WTC11 (cell line): Measurements from ENCODE around the gene HIPK2. TPM values are rescaled to one million over a fixed set of nuclear protein-coding genes. Genes with fewer than 3 reads are reported as not detected.

Source experiments
- ATAC-seq: fragments of 200-7000 bp; cut with Tn5 transposase; 2 replicates; pipeline ENCODE4 v1.10.0; 2021; ENCODE audit warnings: mild to moderate bottlenecking, moderate library complexity
- CTCF ChIA-PET: fragments of 300-600 bp; sonication (Branson Sonifier 250); formaldehyde crosslinking; loops from one replicate; lab custom pipeline; 2021; ENCODE audit warnings: antibody characterized with exemption; lab: Charles Lee
- POLR2A ChIA-PET: fragments of 350-600 bp; sonication (Branson Sonifier 250); formaldehyde crosslinking; loops from one replicate; lab custom pipeline; 2021; ENCODE audit warnings: antibody characterized with exemption; lab: Charles Lee
- DNase-seq: peaks from one replicate; pipeline ENCODE4 v3.0.0; 2021; ENCODE audit warnings: low spot score
- H3K27ac Mint-ChIP-seq: 2 replicates; pipeline ENCODE4 v1.8.0; 2021; ENCODE audit warnings: mixed read lengths
- H3K27me3 Mint-ChIP-seq: 2 replicates; pipeline ENCODE4 v1.8.0; 2021; ENCODE audit warnings: low read depth, mild to moderate bottlenecking, moderate library complexity, mixed read lengths
- H3K36me3 Mint-ChIP-seq: 2 replicates; pipeline ENCODE4 v1.8.0; 2021; ENCODE audit warnings: mixed read lengths
- H3K4me1 Mint-ChIP-seq: 2 replicates; pipeline ENCODE4 v1.8.0; 2022; ENCODE audit warnings: mixed read lengths
- H3K4me3 Mint-ChIP-seq: 2 replicates; pipeline ENCODE4 v1.8.0; 2021; ENCODE audit warnings: mild to moderate bottlenecking, moderate library complexity, mixed read lengths
- H3K9me3 Mint-ChIP-seq: 2 replicates; pipeline ENCODE4 v1.8.0; 2021; ENCODE audit warnings: mixed read lengths
- GTF2I ChIP-seq: fragments of 250-450 bp; sonication (Bioruptor Pico); conservative IDR thresholded peaks from 2 replicates; pipeline ENCODE4 v1.4.0; 2021; ENCODE audit warnings: mild to moderate bottlenecking
- HMGA2 ChIP-seq: fragments of 250-450 bp; sonication (Bioruptor Pico); IDR thresholded peaks from 2 replicates; pipeline ENCODE4 v1.4.0; 2021; ENCODE audit warnings: mild to moderate bottlenecking, moderate library complexity
- MXD4 ChIP-seq: fragments of 250-450 bp; sonication (Bioruptor Pico); IDR thresholded peaks from 2 replicates; pipeline ENCODE4 v1.8.0; 2021; ENCODE audit warnings: mild to moderate bottlenecking, moderate library complexity, borderline replicate concordance
- MYBL2 ChIP-seq: sonication (generic); formaldehyde crosslinking; IDR thresholded peaks from 2 replicates; pipeline ENCODE4 v1.8.1; 2023; ENCODE audit warnings: mild to moderate bottlenecking, moderate library complexity, missing genetic modification reagents
- NFE2L1 ChIP-seq: sonication (generic); formaldehyde crosslinking; IDR thresholded peaks from 2 replicates; pipeline ENCODE4 v1.8.1; 2023; ENCODE audit warnings: missing genetic modification reagents
- PRRX2 ChIP-seq: fragments of 250-450 bp; sonication (Bioruptor Pico); IDR thresholded peaks from 2 replicates; pipeline ENCODE4 v1.8.0; 2021; ENCODE audit warnings: mild to moderate bottlenecking
- SMAD3 ChIP-seq: sonication (generic); formaldehyde crosslinking; IDR thresholded peaks from 2 replicates; pipeline ENCODE4 v1.8.0; 2022; ENCODE audit warnings: missing genetic modification reagents, mild to moderate bottlenecking, borderline replicate concordance
- TEAD1 ChIP-seq: sonication (generic); formaldehyde crosslinking; IDR thresholded peaks from 2 replicates; pipeline ENCODE4 v1.8.0; 2022; ENCODE audit warnings: mild to moderate bottlenecking, missing genetic modification reagents
- ZBTB21 ChIP-seq: sonication (generic); formaldehyde crosslinking; IDR thresholded peaks from 2 replicates; pipeline ENCODE4 v1.8.1; 2023; ENCODE audit warnings: mild to moderate bottlenecking, missing genetic modification reagents, borderline replicate concordance
- ZNF416 ChIP-seq: fragments of 250-450 bp; sonication (Bioruptor Pico); IDR thresholded peaks from 2 replicates; pipeline ENCODE4 v1.9.0; 2021; ENCODE audit warnings: mild to moderate bottlenecking, inconsistent platforms
- total RNA-seq: library from RNA; stranded (reverse); gene quantifications from 3 replicates; pipeline ENCODE4 v1.2.3, GENCODE V29; 2021
- TF ChIP-seq, protein P1 (sequence below): fragments of 250-450 bp; sonication (Bioruptor Pico); IDR thresholded peaks from 2 replicates; pipeline ENCODE4 v1.9.0; 2021; ENCODE audit warnings: mild to moderate bottlenecking
- TF ChIP-seq, protein P2 (sequence below): sonication (generic); formaldehyde crosslinking; IDR thresholded peaks from 2 replicates; pipeline ENCODE4 v1.8.1; 2023; ENCODE audit warnings: mild to moderate bottlenecking, missing genetic modification reagents, borderline replicate concordance
- TF ChIP-seq, protein P3 (sequence below): sonication (generic); formaldehyde crosslinking; IDR thresholded peaks from 2 replicates; pipeline ENCODE4 v1.8.0; 2022; ENCODE audit warnings: missing genetic modification reagents
- TF ChIP-seq, protein P4 (sequence below): sonication (generic); formaldehyde crosslinking; IDR thresholded peaks from 2 replicates; pipeline ENCODE4 v1.8.1; 2022; ENCODE audit warnings: low read depth, mild to moderate bottlenecking, moderate library complexity, missing genetic modification reagents, borderline replicate concordance
- TF ChIP-seq, protein P5 (sequence below): sonication (generic); formaldehyde crosslinking; IDR thresholded peaks from 2 replicates; pipeline ENCODE4 v1.8.1; 2023; ENCODE audit warnings: mild to moderate bottlenecking, missing genetic modification reagents, moderate library complexity
- TF ChIP-seq, protein P6 (sequence below): fragments of 250-450 bp; sonication (Bioruptor Pico); conservative IDR thresholded peaks from 2 replicates; pipeline ENCODE4 v1.9.0; 2021; ENCODE audit warnings: mild to moderate bottlenecking

Gene HIPK2
- total RNA-seq, 1 experiment from 2014 or later = 25.3 TPM

DNA sequence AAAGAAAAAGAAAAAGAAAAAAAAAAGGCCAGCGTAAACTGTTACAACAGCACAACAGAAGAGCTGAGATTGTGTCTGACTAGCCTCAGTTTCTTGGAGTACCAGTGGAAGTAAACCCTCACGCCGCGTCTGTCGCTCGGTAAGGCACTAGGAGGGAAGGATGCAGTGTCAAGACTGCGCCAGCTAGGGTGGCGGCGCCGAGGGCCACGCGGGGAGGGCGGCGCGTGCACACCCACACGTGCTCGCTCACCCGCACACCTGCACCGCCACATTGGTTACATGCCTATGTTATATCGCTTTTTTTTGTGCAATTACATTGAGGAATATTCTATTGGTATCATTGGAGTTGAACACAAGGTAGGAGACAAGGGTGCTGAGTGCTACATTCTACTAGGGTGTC is 206.1 kb downstream of the HIPK2 start (continued):
- TF ChIP-seq, protein P1, sequence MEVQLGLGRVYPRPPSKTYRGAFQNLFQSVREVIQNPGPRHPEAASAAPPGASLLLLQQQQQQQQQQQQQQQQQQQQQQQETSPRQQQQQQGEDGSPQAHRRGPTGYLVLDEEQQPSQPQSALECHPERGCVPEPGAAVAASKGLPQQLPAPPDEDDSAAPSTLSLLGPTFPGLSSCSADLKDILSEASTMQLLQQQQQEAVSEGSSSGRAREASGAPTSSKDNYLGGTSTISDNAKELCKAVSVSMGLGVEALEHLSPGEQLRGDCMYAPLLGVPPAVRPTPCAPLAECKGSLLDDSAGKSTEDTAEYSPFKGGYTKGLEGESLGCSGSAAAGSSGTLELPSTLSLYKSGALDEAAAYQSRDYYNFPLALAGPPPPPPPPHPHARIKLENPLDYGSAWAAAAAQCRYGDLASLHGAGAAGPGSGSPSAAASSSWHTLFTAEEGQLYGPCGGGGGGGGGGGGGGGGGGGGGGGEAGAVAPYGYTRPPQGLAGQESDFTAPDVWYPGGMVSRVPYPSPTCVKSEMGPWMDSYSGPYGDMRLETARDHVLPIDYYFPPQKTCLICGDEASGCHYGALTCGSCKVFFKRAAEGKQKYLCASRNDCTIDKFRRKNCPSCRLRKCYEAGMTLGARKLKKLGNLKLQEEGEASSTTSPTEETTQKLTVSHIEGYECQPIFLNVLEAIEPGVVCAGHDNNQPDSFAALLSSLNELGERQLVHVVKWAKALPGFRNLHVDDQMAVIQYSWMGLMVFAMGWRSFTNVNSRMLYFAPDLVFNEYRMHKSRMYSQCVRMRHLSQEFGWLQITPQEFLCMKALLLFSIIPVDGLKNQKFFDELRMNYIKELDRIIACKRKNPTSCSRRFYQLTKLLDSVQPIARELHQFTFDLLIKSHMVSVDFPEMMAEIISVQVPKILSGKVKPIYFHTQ = no peak
- TF ChIP-seq PRRX2 (CRISPR knock-in tag) = no peak

DNA sequence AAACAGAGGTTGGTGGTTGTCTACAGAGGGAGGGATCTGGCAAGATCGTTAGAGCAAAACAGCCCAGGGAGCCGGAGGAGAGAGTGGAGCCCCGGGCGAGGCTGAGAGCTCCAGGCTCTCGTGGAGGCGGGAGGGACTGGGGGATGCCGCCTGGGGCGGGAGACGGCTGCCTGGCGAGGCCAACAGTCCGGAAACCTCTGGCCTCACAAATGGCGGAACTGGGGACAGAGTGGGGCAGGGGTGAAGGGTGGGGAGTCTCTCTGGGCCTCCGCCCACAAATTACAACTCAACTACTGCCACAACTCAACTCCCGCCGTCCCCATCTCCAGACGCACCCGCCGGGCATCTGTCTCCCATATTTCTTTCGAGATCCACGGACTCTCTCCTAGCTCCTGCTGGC is 206.6 kb downstream of the HIPK2 start:
- no peak overlapping the region for H3K4me3 Mint-ChIP-seq
- ChIA-PET POLR2A (no interaction called here), CTCF (interaction anchor here (0.7 to 2.7 kb wide), 4 partner anchors 18 to 137 kb away, joined by 5 to 14 read pairs (median 5); no protein-coding TSS in a partner anchor)
- H3K9me3 Mint-ChIP-seq = no peaks in the 10 kb centered on the region
- H3K36me3 Mint-ChIP-seq = no peaks in the 10 kb centered on the region
- TF ChIP-seq NFE2L1 (CRISPR knock-in tag) (no peak), ZBTB21 (CRISPR knock-in tag) (no peak), MYBL2 (CRISPR knock-in tag) (no peak), HMGA2 (CRISPR knock-in tag) (no peak), SMAD3 (CRISPR knock-in tag) (no peak), ZNF416 (CRISPR knock-in tag) (no peak), TEAD1 (CRISPR knock-in tag) (no peak), MXD4 (CRISPR knock-in tag) (no peak), GTF2I (CRISPR knock-in tag) (no peak)
- TF ChIP-seq, protein P2, sequence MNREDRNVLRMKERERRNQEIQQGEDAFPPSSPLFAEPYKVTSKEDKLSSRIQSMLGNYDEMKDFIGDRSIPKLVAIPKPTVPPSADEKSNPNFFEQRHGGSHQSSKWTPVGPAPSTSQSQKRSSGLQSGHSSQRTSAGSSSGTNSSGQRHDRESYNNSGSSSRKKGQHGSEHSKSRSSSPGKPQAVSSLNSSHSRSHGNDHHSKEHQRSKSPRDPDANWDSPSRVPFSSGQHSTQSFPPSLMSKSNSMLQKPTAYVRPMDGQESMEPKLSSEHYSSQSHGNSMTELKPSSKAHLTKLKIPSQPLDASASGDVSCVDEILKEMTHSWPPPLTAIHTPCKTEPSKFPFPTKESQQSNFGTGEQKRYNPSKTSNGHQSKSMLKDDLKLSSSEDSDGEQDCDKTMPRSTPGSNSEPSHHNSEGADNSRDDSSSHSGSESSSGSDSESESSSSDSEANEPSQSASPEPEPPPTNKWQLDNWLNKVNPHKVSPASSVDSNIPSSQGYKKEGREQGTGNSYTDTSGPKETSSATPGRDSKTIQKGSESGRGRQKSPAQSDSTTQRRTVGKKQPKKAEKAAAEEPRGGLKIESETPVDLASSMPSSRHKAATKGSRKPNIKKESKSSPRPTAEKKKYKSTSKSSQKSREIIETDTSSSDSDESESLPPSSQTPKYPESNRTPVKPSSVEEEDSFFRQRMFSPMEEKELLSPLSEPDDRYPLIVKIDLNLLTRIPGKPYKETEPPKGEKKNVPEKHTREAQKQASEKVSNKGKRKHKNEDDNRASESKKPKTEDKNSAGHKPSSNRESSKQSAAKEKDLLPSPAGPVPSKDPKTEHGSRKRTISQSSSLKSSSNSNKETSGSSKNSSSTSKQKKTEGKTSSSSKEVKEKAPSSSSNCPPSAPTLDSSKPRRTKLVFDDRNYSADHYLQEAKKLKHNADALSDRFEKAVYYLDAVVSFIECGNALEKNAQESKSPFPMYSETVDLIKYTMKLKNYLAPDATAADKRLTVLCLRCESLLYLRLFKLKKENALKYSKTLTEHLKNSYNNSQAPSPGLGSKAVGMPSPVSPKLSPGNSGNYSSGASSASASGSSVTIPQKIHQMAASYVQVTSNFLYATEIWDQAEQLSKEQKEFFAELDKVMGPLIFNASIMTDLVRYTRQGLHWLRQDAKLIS = no peak
- TF ChIP-seq, protein P3, sequence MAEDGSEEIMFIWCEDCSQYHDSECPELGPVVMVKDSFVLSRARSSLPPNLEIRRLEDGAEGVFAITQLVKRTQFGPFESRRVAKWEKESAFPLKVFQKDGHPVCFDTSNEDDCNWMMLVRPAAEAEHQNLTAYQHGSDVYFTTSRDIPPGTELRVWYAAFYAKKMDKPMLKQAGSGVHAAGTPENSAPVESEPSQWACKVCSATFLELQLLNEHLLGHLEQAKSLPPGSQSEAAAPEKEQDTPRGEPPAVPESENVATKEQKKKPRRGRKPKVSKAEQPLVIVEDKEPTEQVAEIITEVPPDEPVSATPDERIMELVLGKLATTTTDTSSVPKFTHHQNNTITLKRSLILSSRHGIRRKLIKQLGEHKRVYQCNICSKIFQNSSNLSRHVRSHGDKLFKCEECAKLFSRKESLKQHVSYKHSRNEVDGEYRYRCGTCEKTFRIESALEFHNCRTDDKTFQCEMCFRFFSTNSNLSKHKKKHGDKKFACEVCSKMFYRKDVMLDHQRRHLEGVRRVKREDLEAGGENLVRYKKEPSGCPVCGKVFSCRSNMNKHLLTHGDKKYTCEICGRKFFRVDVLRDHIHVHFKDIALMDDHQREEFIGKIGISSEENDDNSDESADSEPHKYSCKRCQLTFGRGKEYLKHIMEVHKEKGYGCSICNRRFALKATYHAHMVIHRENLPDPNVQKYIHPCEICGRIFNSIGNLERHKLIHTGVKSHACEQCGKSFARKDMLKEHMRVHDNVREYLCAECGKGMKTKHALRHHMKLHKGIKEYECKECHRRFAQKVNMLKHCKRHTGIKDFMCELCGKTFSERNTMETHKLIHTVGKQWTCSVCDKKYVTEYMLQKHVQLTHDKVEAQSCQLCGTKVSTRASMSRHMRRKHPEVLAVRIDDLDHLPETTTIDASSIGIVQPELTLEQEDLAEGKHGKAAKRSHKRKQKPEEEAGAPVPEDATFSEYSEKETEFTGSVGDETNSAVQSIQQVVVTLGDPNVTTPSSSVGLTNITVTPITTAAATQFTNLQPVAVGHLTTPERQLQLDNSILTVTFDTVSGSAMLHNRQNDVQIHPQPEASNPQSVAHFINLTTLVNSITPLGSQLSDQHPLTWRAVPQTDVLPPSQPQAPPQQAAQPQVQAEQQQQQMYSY = no peak
- TF ChIP-seq, protein P4, sequence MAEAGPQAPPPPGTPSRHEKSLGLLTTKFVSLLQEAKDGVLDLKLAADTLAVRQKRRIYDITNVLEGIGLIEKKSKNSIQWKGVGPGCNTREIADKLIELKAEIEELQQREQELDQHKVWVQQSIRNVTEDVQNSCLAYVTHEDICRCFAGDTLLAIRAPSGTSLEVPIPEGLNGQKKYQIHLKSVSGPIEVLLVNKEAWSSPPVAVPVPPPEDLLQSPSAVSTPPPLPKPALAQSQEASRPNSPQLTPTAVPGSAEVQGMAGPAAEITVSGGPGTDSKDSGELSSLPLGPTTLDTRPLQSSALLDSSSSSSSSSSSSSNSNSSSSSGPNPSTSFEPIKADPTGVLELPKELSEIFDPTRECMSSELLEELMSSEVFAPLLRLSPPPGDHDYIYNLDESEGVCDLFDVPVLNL (CRISPR knock-in tag) = no peak
- TF ChIP-seq, protein P5, sequence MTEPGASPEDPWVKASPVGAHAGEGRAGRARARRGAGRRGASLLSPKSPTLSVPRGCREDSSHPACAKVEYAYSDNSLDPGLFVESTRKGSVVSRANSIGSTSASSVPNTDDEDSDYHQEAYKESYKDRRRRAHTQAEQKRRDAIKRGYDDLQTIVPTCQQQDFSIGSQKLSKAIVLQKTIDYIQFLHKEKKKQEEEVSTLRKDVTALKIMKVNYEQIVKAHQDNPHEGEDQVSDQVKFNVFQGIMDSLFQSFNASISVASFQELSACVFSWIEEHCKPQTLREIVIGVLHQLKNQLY (CRISPR knock-in tag) = no peak
- TF ChIP-seq, protein P6, sequence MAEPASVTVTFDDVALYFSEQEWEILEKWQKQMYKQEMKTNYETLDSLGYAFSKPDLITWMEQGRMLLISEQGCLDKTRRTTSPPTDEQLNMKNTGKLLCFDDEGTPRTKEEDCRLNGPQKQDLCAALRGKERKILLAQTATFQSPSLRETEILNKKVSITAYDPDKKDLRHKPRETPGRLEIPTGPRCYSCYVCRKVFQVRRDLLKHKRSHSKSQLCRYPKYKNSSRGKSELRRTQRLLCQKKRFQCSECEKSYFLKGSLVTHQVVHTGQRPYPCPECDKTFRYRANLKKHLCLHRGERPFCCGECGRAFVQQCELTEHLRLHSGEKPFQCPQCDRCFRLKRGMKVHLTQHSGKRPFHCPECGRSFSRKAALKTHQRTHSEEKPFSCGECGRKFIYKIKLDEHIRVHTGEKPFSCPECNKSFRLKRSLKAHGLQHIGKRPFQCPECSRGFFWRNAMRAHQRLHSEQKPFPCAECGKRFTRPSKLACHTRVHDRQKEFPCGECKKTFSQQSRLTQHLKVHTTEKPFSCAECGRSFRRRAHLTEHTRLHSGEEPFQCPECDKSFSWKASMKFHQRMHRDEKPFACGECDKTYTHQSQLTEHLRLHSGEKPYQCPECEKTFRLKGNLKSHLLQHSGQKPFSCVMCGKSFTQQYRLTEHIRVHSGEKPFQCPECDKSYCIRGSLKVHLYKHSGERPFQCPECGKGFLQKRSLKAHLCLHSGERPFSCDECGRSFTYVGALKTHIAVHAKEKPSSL (CRISPR knock-in tag) = no peak
- H3K4me1 Mint-ChIP-seq = peaks cover 18% of the 10 kb centered on the region
- no peaks in the 10 kb centered on the region for H3K27me3 Mint-ChIP-seq
- DNase-seq (no peak), ATAC-seq (0 out of 2 replicates have a peak, but pooled peaks have one; percentile 13)
- H3K27ac Mint-ChIP-seq = peak overlapping the region; percentile 74; the same call in 1 of the 2 replicates
